ENCODE data around the gene COL1A1. TPM values are rescaled to one million over a fixed set of nuclear protein-coding genes. Genes with fewer than 3 reads are reported as not detected.

The COL1A1 gene
- total RNA-seq, 2 donors from 2014 or later, result 456 to 1,821 TPM

- DNase-seq (ENCODE audit: low spot score), result no peak
Measured at GRCh38 chr17:50165466-50165865, 36.0 kb downstream of the COL1A1 start.

GRCh38 chr17:50165066-50165465, 36.4 kb downstream of the COL1A1 start:
- intact Hi-C loops (cut with DNase I), result loop anchor here in 1 of 2 donors (10.0 kb wide), 1 partner anchor 50 kb away; no protein-coding TSS in a partner anchor

More at GRCh38 chr17:50165466-50165865, 36.0 kb downstream of the COL1A1 start:
- intact Hi-C loops (cut with DNase I), result loop anchor here in 1 of 2 donors (10.0 kb wide), 1 partner anchor 51 kb away; no protein-coding TSS in a partner anchor

GRCh38 chr17:50164697-50164988, 36.8 kb downstream of the COL1A1 start:
- intact Hi-C loops (cut with DNase I), result loop anchor here in 1 of 2 donors (10.0 kb wide), 1 partner anchor 50 kb away; no protein-coding TSS in a partner anchor
- no peak for DNase-seq (ENCODE audit: low spot score)

More at GRCh38 chr17:50165066-50165465, 36.4 kb downstream of the COL1A1 start:
- no peak for DNase-seq (ENCODE audit: low spot score)

GRCh38 chr17:50163843-50164696, 37.4 kb downstream of the COL1A1 start:
- DNase-seq (ENCODE audit: low spot score), result no peak
- intact Hi-C loops (cut with DNase I), result loop anchor here in 1 of 2 donors (10.0 kb wide), 1 partner anchor 49 kb away; no protein-coding TSS in a partner anchor

GRCh38 chr17:50162466-50163254, 38.8 kb downstream of the COL1A1 start:
- intact Hi-C loops (cut with DNase I), result loop anchor here in 1 of 2 donors (10.0 kb wide), 1 partner anchor 48 kb away; no protein-coding TSS in a partner anchor
- DNase-seq (ENCODE audit: low spot score), result no peak

GRCh38 chr17:50161911-50162288, 39.5 kb downstream of the COL1A1 start:
- no peak for DNase-seq (ENCODE audit: low spot score)
- intact Hi-C loops (cut with DNase I), result loop anchor here in 1 of 2 donors (10.0 kb wide), 1 partner anchor 47 kb away; no protein-coding TSS in a partner anchor

GRCh38 chr17:50161023-50161910, 40.2 kb downstream of the COL1A1 start:
- intact Hi-C loops (cut with DNase I), result loop anchor here in 1 of 2 donors (10.0 kb wide), 1 partner anchor 46 kb away; no protein-coding TSS in a partner anchor
- peak; percentile 97 for DNase-seq (ENCODE audit: low spot score)

- DNase-seq (ENCODE audit: low spot score), result no peak
- intact Hi-C loops (cut with DNase I), result no loop called here
Measured at GRCh38 chr17:50157891-50158290, 43.5 kb downstream of the COL1A1 start.

GRCh38 chr17:50155115-50155819, 46.2 kb downstream of the COL1A1 start:
- DNase-seq (ENCODE audit: low spot score), result no peak

GRCh38 chr17:50154604-50155003, 46.8 kb downstream of the COL1A1 start:
- intact Hi-C loops (cut with DNase I), result no loop called here
- DNase-seq (ENCODE audit: low spot score), result no peak

More at GRCh38 chr17:50155115-50155819, 46.2 kb downstream of the COL1A1 start:
- intact Hi-C loops (cut with DNase I), result no loop called here

- DNase-seq (ENCODE audit: low spot score), result peak; percentile 90
- intact Hi-C loops (cut with DNase I), result no loop called here
Measured at GRCh38 chr17:50153650-50154575, 47.5 kb downstream of the COL1A1 start.

GRCh38 chr17:50152736-50153135, 48.7 kb downstream of the COL1A1 start:
- intact Hi-C loops (cut with DNase I), result no loop called here
- DNase-seq (ENCODE audit: low spot score), result no peak

GRCh38 chr17:50151937-50152547, 49.4 kb downstream of the COL1A1 start:
- peak; percentile 91 for DNase-seq (ENCODE audit: low spot score)
- intact Hi-C loops (cut with DNase I), result no loop called here

- intact Hi-C loops (cut with DNase I), result no loop called here
- peak; percentile 97 for DNase-seq (ENCODE audit: low spot score)
Measured at GRCh38 chr17:50151041-50151936, 50.1 kb downstream of the COL1A1 start.

- intact Hi-C loops (cut with DNase I), result loop anchor here in 1 of 2 donors (1.0 kb wide), 1 partner anchor 49 kb away; no protein-coding TSS in a partner anchor
- no peak for DNase-seq (ENCODE audit: low spot score)
Measured at GRCh38 chr17:50150354-50151040, 50.9 kb downstream of the COL1A1 start, which contains the start of gene PPP1R9B. Gene PPP1R9B, minus strand, starts transcription at chr17:50150677. Its CDS starts 164 bp downstream, at chr17:50150513.

Data from posterior vena cava (tissue), 2 donors.